Measurements from ENCODE around the gene EXT2. TPM values are rescaled to one million over a fixed set of nuclear protein-coding genes. Genes with fewer than 3 reads are reported as not detected.

Gene EXT2
- total and polyA plus RNA-seq, 2 of the 13 experiments (the other 11 are each of a cell fraction or from before 2014, with no cell fraction given): 61.5 to 68.7 TPM

DNA sequence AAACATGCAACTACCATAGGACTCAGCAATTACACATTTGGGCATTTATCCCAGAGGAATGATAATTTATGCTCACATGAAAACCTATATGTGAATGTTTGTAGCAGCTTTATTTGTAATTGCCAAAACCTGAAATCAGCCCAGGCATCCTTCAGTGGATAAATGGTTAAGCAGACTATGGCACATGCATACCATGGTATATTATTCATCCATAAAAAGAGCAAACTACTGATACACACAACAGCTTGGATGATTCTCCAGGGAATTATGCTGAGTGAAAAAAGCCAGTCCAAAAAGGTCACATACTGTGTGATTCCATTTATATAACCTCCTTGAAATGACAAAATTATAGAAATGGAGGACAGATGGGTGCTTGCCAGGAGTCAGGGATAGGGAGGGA, 127.8 kb downstream of the EXT2 start:
- Histone ChIP-seq H4K20me1 (ENCODE audit: insufficient read depth, low read length) (no peaks in the 10 kb centered on the region), H3K4me2 (ENCODE audit: low read depth, low read length) (no peak overlapping the region), H3K4me1 (ENCODE audit: insufficient read depth, low read length) (no peaks in the 10 kb centered on the region), H3K9me3 (ENCODE audit: low read length) (no peaks in the 10 kb centered on the region), H3K9ac (ENCODE audit: insufficient read depth, low read depth, low read length) (no peak overlapping the region), H2AFZ (ENCODE audit: low read length) (no peak overlapping the region), H3K27me3 (ENCODE audit: control insufficient read depth in 1 of 2, insufficient read depth in 2 of 2, low read length in 2 of 2) (no peaks in the 10 kb centered on the region), H3K79me2 (ENCODE audit: insufficient read depth, low read length) (no peaks in the 10 kb centered on the region), H3K36me3 (replicated peaks in 1 of 2; ENCODE audit: control insufficient read depth in 1 of 2, insufficient read depth in 2 of 2, low read length in 2 of 2) (no peaks in the 10 kb centered on the region), H3K27ac (ENCODE audit: extremely low read length, insufficient read depth, low read length) (no peak overlapping the region), H3K4me3 (replicated peaks in 1 of 3; ENCODE audit: insufficient read depth in 1 of 3, low read depth in 2 of 3, low read length in 3 of 3) (no peak overlapping the region)
- intact Hi-C loops (cut with micrococcal nuclease; ENCODE audit: unreplicated experiment) (no loop called here), in situ Hi-C loops (cut with HindIII; ENCODE audit: extremely low pct_ligation_motif_present, low pct_unique_long_range_greater_than_20kb) (no loop called here)
- no peak for TF ChIP-seq CBX5 (CRISPR knock-in tag; IDR thresholded peaks at IDR 0.05; ENCODE audit: borderline replicate concordance)
- TF ChIP-seq KAT7 (CRISPR knock-in tag; IDR thresholded peaks at IDR 0.05; ENCODE audit: borderline replicate concordance): no peak
- TF ChIP-seq, protein P1, sequence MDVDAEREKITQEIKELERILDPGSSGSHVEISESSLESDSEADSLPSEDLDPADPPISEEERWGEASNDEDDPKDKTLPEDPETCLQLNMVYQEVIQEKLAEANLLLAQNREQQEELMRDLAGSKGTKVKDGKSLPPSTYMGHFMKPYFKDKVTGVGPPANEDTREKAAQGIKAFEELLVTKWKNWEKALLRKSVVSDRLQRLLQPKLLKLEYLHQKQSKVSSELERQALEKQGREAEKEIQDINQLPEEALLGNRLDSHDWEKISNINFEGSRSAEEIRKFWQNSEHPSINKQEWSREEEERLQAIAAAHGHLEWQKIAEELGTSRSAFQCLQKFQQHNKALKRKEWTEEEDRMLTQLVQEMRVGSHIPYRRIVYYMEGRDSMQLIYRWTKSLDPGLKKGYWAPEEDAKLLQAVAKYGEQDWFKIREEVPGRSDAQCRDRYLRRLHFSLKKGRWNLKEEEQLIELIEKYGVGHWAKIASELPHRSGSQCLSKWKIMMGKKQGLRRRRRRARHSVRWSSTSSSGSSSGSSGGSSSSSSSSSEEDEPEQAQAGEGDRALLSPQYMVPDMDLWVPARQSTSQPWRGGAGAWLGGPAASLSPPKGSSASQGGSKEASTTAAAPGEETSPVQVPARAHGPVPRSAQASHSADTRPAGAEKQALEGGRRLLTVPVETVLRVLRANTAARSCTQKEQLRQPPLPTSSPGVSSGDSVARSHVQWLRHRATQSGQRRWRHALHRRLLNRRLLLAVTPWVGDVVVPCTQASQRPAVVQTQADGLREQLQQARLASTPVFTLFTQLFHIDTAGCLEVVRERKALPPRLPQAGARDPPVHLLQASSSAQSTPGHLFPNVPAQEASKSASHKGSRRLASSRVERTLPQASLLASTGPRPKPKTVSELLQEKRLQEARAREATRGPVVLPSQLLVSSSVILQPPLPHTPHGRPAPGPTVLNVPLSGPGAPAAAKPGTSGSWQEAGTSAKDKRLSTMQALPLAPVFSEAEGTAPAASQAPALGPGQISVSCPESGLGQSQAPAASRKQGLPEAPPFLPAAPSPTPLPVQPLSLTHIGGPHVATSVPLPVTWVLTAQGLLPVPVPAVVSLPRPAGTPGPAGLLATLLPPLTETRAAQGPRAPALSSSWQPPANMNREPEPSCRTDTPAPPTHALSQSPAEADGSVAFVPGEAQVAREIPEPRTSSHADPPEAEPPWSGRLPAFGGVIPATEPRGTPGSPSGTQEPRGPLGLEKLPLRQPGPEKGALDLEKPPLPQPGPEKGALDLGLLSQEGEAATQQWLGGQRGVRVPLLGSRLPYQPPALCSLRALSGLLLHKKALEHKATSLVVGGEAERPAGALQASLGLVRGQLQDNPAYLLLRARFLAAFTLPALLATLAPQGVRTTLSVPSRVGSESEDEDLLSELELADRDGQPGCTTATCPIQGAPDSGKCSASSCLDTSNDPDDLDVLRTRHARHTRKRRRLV (CRISPR knock-in tag; IDR thresholded peaks at IDR 0.05): no peak
- TF ChIP-seq ZNF672 (CRISPR knock-in tag; IDR thresholded peaks at IDR 0.05): no peak
- no peak for TF ChIP-seq ZNF263 (CRISPR knock-in tag; IDR thresholded peaks at IDR 0.05)
- TF ChIP-seq ZFP1 (CRISPR knock-in tag; IDR thresholded peaks at IDR 0.05): no peak
- no peak for TF ChIP-seq RFX1 (IDR thresholded peaks at IDR 0.05)
- ChIA-PET CTCF (ENCODE audit: low intra/inter-chr PET ratio, low total read pairs) (no interaction called here), POLR2A (no interaction called here)
- no TSS peak for BruUV-seq (replicated peaks)
- FAIRE-seq (no peak), DNase-seq (ENCODE audit: low spot score) (no peak), ATAC-seq (no peak)
